NCI-H2081 (cell line): ENCODE data around the gene AP5B1.

Experiments used
- DNase-seq, 2 experiments: peaks; one replicate each; lab custom pipeline; 2025; lab: John Stamatoyannopoulos, UW

Gene AP5B1

DNA sequence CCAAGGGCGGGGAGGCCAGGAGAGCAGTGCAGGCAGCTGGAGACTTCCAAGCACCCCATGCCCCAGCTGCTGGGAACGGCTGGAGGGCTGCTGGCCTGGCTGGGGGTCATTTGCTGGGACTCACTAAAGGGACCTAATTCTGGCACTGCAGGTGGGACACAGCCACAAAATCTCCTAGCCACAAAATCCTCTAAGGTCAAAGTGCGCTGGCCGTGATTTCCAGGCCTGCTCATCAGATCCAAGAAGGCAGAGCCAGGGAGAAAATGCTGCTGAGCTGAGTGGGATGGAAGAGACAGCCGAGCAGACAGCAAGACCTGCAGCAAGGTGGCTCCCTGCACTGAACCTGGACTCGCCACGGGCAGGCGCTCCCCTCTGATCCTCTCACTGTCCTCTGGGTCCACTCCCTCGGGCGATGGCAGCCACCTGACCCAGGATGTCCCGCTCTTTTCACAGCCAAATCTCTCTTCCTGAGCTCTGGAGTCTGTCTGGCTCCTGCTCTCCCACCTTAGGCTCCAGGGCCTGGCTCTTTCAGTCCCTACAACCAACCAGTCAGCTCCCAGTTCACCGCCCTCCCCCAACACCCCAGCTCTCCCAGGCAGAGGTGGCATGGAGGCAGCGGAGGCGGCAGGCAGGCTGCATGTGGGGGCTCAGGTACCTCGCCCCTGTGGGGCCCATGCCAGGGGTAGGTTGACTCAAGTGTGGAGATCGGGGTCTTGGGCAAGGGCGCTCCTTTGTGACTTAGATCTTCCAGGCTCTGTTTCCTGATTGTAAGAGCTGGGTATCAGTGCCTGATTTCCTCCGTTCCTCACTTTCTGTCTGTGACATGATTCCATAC lies 20.6 kb upstream of the AP5B1 start:
- DNase-seq = no peak

DNA sequence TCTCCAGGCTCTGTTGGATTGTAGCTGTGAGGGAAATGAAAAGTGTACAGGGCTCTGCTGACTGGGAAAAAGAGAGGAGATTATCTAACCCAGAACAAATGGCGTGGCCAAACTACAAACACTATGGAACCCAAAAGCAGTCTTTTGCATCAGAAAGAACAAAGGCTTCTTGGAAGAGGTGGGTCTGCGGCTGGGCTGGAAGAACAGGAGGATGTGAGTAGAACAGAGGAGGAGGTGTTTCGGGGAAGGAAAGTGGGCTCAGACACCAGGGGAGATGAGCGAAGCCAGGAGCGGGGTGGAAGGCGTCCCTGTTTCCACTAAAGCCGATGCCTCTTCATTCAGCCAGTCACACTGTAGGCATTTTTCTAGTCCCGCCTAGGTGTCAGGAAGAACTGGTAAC lies 18.1 kb upstream of the AP5B1 start:
- no peak for DNase-seq

DNA sequence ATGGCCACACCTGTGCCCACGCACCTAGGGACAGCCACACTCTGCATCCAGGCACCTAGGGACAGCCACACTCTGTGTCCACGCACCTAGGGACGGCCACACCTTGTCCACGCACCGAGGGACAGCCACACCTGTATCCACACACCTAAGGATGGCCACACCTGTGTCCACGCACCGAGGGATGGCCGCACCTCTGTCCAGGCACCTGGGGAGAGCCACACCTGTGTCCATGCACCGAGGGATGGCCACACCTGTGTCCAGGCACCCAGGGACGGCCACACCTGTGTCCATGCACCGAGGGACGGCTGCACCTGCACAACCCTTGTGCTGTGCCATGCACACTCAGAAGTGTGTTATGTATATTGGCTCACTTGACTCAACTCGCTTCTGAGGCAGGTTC lies 16.9 kb upstream of the AP5B1 start:
- DNase-seq = no peak

DNA sequence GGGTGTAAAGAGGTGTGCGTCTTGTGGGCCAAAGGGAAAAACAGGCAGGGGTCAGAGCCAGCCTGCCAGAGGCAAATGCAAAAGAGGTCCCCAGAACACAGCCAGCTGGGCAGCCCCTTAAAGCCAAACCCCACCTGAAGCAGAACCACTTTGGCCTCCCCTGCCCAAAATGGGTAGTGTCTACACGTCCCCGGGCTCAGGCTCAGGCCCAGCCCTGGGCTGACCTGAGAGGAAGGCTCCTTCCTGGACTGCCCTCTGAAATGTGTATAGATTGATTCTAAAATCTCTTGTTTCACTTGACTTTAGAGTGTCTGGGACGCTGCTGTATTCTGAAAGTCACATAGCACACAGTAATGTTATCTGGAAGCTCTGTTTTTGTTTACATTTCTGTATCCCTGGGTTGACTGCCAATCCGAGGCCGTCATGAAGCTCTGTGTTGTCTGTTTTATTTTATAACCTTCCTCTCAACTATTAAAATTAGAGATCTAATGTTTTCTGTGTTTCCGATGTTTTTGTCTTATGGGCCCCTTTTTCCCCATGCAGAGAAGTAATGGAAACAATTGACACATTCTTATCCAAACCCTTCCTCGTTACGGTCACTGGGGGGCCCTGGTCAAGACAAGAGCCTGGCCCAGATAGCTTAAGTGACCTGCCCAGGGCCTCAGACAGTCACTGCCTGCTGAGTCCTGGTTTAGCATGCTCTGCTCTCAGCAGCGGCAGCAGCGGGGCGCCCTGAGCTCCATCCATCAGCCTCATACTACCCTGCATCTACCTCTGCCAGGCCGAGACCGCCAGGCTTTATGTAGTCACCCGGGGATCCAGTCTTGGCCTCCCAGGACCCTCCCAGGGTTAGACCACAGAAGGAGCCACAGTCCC lies 16.2 kb upstream of the AP5B1 start:
- DNase-seq = no peak

DNA sequence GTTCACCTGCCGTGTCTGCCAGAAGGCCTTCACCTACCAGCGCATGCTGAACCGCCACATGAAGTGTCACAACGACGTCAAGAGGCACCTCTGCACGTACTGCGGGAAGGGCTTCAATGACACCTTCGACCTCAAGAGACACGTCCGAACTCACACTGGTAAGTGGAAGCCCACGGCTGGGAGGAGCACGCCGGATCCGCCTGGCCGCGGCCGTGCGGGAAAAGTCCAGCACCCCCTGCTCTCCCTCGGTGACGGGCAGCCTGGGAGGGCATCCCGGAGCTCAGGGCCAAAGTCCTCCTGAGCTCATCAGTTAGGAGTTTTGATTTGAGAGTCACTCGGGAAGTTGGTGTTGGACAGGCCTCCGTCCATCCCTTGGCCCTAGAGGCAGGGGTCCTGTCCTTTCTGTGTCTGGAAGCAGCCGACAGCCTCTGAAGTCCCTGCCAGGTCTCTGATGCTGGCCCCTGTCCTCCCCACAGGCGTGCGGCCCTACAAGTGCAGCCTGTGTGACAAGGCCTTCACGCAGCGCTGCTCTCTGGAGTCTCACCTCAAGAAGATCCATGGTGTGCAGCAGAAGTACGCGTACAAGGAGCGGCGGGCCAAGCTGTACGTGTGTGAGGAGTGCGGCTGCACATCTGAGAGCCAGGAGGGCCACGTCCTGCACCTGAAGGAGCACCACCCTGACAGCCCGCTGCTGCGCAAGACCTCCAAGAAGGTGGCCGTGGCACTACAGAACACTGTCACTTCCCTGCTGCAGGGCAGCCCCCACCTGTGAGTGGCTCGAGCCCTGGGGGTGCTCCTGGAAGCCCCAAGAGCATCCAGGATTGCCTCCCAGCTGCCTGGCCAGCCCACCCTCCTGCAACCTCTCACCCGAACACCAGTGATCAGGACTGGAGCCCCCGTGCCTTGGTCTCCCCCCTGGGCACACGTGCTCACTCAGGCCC lies 14.1 kb upstream of the AP5B1 start:
- no peak for DNase-seq

DNA sequence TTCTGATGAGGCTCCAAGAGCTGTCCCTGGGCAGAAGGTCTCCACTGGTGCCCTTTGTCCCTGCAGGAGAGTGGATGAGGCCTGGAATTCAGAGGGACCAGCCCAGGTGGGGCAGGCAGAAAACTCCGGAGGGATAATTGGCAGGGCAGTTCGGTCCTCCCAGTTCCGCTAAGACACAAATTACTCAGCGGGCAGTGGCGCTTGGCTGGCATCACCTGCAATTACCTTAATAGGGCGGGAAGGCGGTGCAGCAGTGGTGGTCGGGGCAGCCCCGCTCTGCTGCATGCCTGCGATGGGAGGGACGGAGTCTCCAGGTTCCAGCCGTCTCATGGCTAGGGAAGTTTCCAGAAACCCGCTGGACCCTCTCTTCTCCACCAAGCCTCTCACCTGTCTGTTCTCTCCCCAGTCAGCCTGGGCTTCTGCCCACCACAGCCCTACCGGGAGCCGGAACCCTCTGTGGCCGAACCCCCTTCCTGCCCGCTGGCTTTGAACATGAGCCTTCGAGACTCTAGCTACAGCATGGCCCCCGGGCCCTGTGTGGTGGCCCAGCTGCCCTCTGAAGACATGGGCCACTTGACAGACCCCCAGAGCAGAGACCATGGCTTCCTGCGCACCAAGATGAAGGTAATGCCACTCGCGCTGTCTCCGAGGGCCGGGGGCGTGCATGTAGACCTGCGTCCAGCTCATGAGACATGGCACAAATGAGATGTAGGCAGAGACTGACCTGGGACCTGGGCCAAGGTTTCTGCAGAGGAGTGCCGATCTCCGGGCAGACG lies 13.0 kb upstream of the AP5B1 start:
- DNase-seq = peak; percentile 26 to 78

DNA sequence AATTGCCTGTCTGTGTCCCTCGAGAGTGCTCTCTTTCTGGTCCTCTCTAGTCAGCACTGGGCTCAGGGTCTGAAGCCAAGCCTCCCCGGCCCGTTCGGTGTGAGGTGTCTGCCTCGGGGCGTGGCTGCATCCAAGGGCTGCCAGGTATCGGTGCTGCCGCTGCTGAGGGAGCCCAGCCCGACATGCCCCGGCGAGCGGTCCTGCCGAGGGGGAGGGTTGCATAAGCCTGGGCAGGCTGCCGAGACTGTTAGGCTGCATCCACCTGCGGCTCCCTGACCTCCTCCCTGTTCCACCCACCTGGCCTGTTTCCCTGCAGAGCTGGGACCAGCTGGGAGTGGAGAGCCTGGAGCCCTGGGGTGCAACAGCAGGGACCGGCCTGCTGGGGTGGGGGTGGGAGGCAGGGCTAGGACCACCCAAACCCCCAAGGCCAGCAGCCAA lies 12.4 kb upstream of the AP5B1 start:
- DNase-seq = peak; percentile 76 to 89

DNA sequence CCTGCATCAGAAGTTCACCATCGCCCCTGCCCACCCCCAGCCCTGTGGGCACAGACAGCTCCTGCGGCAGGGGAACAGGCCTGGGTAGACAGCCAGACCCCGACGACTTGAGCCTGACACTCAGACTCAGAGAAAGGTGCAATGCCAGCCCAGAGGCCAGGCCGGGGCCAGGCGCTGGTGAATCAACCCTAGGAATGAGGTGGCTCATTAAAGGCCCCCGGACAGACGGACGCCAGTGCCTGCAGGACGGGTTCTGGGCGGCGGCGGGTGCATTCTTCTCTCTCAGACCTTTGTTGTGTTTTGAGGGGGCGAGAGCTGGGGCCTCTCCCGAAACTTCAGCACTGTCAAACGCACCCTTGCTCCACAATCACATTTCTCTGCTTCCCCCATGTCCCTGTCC lies 11.7 kb upstream of the AP5B1 start:
- no peak for DNase-seq

DNA sequence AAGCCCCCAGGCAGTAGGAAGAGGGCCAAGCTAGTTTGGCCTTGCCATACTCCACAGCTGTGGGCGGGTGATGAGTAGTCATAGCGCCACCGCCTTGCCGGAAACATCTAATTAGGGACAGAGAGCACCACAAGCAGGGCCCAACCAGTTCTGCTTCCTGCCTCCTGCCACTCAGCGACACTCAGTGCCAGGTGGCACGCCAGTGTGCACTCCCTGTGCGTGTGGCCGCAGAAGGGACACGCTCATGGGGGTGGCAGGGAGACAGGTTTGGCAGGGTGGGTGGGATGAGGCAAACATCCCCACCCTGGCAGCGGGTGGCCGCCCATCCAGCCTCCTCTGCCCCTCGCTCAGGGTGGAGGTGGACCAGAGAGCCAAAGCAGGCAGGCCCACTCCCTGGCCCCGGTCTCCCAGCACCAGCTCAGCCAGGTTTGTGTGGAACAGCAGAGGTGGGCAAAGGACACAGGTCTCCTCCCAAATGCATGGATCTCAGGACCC lies 11.0 kb upstream of the AP5B1 start:
- DNase-seq = peak; percentile 77 to 86

DNA sequence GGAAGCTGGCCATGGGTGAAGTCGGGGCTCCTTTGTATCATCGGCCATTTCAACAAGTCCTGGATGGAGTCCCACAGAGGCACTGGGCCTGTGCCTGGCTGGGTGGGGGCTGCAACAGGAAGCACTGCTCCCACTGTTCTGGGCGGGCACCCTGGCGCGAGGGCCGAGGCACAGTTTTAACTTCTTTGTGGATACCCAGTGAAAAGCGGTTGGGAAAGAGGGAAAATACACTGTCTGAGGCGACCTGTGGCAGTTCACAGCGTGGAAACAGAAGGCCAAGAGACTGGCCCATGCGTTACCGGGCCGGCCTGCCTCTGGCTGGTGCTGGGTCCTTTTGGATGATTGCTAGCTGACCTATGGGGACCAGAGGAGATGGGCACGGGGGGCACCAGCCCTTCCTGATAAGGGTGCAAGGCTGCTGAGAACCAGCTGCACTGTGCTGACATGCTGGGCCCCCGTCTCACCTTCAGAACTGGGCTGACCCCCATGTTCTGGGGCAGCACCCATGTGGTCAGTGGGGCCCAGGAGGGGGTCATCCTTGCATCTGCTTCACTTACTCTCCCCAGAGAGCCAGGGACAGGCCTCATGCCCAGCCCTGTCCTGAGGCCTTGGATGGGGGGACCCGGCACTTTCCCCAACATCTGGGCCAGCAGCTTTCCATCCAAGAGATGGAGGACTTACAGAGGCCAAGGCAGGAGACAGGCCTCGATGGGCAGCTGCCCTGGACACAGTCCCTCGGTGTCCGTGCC lies 10.3 kb upstream of the AP5B1 start:
- DNase-seq = no peak

DNA sequence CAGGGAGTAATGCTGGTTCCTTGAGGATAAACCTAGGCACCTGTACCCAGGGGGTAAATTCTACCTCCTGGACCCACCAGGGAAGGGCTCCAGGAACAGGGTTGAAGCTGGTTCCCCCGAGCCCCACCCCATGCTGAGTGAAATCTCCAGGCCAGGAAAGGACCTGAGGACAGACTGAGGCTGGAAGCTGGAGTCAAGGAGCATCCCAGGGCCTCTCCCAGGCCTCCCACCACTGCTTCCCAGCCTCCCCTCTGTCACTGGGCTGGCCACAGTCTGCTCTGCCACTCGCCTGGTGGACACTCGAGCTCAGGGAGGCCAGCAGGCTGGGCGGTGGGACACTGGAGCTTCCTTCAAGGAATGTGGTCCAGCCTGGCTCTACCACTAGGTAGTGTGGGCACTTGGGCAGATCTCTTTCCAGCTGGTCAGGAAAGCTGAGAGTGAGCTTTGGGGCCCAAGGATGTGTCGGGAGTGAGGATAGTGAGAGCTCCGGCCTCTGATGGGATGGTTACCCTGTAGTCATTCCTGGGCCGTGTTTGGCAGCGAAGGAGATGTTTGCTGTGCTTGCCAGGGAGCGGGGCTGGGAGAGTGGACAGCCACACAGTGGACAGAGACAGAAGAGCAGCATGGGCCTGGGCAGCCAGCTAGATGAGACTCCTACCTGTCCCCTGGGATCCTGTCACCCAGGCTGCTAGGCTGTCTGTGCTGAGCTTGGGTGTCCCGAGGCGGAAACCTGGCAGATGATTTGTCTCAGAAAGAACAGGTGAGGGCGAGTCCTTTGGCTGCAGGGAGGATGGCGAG lies 9.5 kb upstream of the AP5B1 start:
- no peak for DNase-seq

DNA sequence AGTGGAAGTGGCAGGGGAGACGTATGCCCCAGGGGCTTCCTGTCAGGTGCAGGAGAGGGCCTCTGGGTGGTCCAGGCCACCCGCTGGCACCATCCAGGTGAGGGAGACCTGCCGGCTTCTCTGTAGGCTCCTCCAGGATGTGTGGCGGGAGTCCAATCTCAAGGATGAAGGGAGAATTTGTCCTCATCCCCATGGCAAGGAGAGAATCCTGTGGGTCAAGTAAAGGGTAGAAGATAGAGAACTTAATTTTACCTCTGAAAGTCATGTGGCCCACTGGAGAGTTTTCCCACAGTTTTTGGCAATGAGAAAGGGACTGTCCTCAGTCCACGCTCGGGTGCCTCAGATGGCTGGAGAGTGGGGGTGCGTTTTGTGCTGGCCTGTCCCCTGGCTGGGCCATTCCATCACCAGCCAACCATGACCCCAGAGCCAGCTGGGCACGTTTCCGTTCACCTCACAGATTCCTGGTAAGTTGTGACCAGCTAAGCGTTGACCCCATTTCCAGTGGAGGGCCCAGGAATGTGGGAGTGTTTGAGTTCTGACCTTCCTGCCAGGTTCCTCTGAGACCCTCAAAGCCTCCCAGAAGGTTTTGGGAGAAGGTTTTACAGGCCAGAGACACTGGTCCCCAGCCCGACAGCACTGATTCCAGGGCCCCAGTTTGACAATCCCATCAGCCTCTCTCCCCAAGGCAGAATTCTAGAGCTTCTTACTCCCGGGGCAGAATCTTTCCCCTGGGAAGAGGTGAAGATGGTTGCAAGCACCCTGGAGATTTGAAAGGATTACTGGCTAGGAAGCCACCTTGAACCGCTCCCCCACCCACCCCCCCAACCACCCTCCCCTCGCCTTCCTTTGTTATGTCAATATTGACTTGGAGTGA lies 8.7 kb upstream of the AP5B1 start:
- DNase-seq = no peak

DNA sequence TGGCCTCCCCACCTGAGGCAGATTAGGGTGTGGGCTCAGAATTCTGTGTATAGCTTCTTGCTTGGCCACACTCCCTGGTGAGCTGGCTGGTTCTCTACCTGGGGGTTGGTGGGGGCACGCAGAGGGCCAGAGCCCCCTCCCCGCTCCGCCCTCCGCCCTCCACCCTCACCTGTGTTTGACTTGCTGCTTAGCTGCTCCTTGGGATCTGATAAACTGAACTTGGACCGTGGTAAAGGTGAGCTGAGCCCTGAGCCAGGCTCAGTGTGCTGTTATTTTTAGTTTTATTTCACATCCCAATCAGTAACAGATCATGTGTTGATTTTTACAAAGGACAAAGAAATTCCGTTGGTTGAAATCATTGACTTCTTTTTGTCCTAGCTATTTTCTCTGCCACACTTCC lies 8.0 kb upstream of the AP5B1 start:
- no peak for DNase-seq

DNA sequence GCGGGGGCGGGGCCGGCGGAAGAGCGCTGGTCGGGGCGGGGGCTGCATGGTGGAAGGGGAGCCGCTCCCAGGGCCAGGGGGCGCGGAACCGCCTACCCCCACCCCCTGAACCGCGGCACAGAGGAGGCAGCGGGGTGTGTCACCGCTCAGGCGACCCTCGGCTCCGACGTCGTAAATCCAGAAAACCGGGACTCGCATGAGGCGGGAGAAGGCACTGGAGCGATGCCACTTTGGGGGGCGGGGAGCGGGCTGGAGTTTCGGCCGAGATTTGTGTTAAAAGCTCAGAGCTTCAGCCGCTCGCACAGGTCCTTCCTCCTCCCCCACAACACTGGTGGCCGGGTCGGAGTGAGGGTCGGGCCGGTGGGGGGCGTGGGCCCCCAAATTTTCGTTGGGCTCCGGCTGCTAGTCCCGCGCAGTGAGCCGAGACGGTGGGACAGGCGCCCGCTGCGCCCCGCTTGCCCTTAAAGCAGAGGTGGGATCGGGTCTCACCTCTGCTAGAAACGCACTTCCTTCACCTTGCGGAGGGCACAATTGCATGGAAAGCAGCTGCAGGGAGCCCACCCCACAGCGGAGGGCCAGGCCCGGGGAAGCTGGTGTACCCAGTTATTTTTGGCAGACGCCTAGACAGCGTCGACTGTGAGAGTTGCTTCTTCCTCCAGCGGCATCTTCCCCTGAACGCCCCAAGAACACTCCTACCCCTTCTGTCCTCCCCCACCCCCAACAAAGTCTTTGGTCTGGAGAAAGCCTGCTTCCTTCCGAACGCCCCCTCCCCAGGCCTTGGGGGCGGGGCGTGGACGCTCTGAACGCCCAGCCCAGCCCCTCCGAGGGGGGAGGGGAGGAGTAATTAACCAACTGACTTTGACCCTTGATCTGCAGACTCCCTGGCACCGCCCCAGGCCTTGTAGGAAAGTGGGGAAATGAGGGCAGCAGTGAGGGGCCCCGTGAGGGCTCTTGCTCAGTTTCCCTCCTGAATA lies 7.2 kb upstream of the AP5B1 start:
- no peak for DNase-seq

DNA sequence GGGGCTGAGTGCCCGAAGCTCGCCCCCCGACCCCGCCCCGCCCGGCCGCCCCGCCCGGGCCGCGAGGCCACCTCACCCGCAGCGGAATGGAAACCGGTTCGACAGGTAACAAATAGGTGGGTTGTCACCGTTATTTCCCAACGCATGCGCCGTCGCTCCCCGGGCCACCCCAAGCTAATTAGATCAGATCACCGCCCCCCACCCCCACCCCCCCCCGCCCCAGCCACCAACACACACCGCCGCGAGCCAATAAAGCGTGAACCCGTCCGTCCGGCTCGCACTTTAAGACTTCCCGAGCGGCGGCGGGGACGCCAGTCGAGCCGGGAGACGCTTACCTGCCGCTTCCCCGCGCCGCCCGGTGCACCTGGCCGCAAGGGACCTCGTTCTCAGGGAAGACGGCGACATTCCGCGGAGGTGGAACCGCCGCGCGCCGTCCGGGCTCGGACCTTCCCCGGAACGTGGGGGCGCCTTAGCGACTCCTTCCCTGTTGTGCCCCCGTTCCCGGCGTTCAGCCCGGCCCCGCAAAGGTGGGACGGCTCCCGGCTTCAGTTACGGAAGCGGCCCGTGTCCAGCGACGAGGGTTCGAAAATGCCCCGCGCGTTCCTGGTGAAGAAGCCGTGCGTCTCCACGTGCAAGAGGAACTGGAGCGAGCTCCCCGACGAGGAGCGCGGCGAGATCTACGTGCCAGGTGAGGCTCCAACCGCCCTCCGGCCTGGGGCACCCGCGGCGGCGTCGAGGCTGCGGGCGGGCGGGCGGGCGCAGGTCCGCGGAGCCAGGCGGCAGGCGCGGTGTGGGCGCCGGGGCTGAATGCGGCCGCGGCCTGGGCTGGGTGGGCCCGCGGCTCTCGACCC lies 6.2 kb upstream of the AP5B1 start, which contains the start of gene OVOL1:
Gene OVOL1 (plus strand): TSS at position 278 of the 851 bp plus-strand sequence. CDS start 311 bp downstream, at position 589.
- no peak for DNase-seq
